AG10803 (cell line): Measurements from ENCODE around the gene FARS2.
A peak's percentile ranks its signal among the peaks of the same experiment; 100 is the strongest.

Source experiments
- DNase-seq: peaks from one replicate; pipeline ENCODE4 v3.0.0; 2010; ENCODE audit warnings: low read depth
- H3K4me3 ChIP-seq: 2 replicates; pipeline ENCODE4 v1.5.1; 2011; ENCODE audit warnings: mild to moderate bottlenecking, low read length, control low read depth
- TF ChIP-seq, protein P1 (sequence below): conservative IDR thresholded peaks from 2 replicates; pipeline ENCODE4 v1.5.1; 2011; ENCODE audit warnings: mild to moderate bottlenecking, low read length, control low read depth, inconsistent platforms

The FARS2 gene

DNA sequence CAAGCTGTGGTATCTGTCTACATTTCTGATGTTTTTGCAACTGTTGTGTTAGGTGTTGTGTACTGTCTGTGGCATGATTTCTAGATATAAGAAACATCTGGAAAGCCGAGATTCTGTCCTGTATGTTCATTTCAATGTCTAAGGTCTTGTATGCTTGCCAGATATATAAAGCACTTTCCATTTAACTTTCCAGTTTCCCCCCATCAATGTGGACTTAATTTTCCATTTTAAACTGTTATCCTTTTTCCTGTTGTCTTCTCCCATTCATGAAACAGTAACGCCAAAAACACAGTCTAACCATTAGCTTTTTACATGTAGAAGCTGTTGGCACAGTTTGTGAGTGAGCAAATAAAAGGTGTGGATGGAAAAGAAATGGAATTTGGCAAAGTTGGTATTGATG, 181.6 kb downstream of the FARS2 start:
- TF ChIP-seq, protein P1, sequence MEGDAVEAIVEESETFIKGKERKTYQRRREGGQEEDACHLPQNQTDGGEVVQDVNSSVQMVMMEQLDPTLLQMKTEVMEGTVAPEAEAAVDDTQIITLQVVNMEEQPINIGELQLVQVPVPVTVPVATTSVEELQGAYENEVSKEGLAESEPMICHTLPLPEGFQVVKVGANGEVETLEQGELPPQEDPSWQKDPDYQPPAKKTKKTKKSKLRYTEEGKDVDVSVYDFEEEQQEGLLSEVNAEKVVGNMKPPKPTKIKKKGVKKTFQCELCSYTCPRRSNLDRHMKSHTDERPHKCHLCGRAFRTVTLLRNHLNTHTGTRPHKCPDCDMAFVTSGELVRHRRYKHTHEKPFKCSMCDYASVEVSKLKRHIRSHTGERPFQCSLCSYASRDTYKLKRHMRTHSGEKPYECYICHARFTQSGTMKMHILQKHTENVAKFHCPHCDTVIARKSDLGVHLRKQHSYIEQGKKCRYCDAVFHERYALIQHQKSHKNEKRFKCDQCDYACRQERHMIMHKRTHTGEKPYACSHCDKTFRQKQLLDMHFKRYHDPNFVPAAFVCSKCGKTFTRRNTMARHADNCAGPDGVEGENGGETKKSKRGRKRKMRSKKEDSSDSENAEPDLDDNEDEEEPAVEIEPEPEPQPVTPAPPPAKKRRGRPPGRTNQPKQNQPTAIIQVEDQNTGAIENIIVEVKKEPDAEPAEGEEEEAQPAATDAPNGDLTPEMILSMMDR: no peak
- peak; percentile 22 for DNase-seq
- H3K4me3 ChIP-seq: no peak overlapping the region

DNA sequence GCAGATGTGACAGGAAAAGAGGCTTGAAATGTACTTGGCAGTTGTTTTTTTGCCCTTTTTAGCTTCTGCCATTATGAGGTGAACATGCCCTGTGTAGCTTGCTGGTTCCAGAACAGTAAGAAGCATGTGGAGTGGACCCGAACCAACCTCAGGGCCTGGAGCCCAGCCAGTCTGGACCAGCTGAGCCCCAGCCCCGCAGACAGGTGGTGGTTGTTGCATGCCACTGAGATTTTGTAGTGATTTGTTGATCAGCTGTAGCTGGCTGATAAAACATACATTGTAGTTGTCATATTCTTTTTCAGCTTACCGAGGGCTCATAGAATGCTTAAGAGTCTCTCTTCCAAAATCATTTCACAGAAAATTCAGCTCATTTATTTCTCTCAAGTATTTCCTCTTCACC, 182.2 kb downstream of the FARS2 start:
- DNase-seq: no peak
- no peak overlapping the region for H3K4me3 ChIP-seq
- TF ChIP-seq, protein P1: no peak

DNA sequence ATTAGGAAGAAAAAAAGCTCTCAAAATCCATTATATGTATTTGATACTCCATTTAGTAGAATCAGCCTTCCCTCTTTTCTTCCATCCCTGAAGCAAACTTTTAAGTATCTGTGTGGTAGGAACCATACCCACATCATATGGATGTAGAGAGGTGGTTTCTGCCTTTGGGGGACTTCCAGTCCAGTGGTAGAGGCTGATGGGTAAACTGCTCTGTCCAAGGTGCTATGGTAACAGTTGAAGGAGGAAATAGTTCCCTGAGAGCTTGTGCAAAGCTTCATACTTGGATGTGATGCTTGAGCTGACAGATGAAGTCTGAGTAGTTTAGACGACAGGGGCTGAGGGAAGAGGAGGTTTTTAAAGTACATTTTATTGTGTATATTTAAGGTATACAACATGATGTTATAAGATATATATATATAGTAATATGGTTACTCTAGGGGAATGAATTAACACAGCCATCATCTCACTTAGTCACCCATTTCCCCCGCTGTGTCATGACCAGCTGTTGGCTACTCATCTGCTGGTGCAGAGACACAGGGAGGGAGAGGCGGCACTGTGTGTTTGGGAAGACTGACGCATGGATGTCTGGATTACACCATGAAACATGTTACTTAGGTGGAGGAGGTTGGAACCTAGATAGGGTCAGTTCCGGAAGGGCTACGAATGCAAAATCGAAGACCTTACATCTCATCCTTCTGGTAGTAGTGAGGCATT, 185.2 kb downstream of the FARS2 start:
- TF ChIP-seq, protein P1: no peak
- H3K4me3 ChIP-seq: no peak overlapping the region
- DNase-seq: no peak

DNA sequence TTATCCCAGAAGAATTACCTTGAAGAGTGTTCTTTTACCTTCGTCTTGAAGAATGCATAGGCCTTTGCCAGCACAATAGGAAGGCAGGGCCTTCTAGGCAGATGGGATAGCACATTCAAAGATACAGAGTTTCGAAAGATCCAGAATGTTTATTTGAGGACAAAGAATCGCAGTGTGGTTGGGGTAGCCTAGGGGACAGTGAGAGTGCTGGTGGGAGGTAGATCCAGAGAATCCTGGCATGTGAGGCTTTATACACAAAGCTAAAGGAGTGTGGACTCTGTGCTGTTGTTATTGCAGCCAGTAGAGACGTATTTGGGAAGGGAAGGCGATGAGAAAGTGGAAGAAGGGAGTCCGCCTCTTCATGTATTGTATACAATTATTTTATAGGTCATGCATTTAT, 186.6 kb downstream of the FARS2 start:
- H3K4me3 ChIP-seq: no peak overlapping the region
- TF ChIP-seq, protein P1: no peak
- DNase-seq: no peak

DNA sequence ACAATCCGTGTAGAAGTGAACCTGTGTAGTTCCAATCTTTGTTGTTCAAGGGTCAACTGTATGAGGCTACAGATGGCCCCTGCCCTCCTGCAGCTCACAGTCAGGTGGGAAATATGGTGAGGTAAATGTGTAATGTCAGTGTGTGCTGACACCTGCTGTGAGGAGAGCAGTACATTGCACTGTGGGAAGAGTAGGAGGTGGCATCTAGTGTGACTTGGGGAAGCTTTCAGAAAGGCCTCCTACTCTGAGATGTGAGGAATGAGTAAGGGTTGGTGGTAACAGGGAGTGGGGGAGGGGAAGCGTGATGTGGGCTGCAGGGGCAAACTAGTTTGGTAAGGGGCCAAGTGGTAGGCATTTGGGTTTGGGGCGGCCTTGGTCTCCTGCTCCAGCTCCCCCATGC, 188.8 kb downstream of the FARS2 start:
- TF ChIP-seq, protein P1: no peak
- no peak for DNase-seq
- no peak overlapping the region for H3K4me3 ChIP-seq

DNA sequence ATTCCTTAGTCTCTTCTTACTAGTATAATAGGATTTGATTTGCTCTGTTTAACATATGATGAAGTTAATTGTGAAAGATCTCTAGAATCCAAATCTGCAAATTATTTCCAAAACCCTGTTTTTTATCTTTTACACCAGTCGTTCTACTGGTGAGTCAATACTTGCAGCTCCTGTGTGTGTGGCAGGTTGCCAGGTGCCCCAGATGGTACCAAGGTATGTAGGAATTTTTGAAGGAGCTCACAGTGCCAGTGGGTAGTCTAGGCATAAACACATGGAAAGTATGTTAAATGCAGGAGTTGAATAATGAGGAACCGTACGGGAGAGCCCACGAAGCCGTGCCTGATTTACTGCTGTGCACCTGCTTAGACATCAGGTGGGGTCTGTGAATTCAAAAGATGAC, 192.2 kb downstream of the FARS2 start:
- DNase-seq: peak; percentile 33
- TF ChIP-seq, protein P1: no peak
- H3K4me3 ChIP-seq: no peak overlapping the region

DNA sequence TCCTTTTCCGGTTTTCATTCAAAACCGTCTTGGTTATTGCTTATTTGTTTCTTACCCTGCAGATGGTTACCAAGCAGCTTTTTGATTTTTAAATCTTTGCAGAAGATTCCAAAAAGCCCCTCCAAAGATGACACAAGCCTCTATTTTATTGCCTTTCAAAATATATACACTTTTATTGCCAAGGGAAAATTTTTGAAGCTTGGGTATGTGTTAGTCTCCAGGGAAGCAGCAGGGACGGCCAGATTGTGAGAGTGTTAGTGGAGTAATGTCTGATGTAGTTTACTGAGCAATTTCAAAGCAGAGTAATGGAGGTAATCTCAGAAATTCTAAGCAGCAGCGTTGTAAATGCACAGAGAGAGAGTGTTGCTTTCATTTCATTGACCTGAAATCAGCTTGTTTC, 193.8 kb downstream of the FARS2 start:
- no peak overlapping the region for H3K4me3 ChIP-seq
- DNase-seq: no peak
- TF ChIP-seq, protein P1: no peak
